ENCODE results near the gene CCL19.
"Not testable (repeated sequence)": the region's sequence is repeated elsewhere in the genome, so short reads cannot be mapped to it uniquely, and the experiment has no call there.

The CCL19 gene

DNA sequence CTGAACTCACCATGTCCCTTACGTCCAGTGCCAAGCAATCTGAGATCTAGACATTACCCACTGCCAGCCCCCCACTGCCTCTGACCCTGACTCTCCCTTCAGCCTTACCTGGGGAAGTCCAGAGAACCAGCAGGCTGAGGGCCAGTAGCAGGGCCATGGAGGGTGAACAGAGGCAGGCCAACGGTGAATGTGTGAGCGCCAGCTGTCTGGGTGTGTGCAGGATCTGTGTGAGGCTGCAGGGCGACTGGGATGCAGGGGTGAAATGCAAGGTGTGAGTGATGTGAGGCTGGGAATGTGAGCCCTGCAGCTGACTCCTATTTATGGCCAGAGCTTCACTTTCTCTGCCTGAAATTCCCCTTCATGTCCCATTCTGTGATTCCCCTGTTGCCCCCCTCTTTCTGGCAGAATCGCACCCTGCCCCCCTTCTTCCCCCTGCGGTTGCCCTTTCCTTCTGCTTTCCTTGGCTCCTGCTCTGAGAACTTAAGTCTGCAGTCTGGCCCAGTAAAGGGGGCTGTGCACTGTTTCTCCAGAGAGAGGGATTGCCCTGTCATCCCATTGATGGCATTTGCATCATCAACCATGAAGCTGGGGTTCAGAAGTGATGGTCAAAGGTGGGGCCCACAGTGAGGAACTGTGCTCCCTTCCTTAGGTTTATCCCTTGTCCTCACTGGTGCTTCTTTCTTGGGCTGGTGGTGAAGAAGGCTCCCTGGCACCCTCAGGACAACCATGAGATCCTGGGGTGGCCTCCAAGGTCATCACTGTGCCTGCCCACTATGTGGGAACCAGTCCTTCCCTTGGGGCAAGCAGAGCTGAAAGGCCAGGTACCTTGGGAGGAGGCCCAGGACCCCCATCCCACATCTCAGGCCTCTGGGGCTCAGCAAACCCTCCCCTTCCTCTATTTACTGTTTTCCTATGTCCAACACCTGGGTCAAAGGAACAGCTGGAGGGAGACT lies at the start of gene CCL19:
TSS of gene CCL19 (minus strand) at position 294 of the 953 bp plus-strand sequence. CDS start at position 157, 137 bp downstream.
- no peak for DNase-seq

DNA sequence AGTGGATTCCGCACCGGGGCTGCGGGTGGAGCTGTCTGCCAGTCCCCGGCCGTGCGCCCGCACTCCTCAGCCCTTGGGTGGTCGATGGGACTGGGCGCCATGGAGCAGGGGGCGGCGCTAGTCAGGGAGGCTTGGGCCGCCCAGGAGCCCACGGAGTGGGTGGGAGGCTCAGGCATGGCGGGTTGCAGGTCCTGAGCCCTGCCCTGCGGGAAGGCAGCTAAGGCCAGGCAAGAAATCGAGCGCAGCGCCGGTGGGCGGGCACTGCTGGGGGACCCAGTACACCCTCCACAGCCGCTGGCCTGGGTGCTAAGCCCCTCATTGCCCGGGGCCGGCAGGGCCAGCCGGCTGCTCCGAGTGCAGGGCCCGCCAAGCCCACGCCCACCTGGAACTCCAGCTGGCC lies 49.1 kb upstream of the CCL19 start:
- DNase-seq = not testable (repeated sequence)

DNA sequence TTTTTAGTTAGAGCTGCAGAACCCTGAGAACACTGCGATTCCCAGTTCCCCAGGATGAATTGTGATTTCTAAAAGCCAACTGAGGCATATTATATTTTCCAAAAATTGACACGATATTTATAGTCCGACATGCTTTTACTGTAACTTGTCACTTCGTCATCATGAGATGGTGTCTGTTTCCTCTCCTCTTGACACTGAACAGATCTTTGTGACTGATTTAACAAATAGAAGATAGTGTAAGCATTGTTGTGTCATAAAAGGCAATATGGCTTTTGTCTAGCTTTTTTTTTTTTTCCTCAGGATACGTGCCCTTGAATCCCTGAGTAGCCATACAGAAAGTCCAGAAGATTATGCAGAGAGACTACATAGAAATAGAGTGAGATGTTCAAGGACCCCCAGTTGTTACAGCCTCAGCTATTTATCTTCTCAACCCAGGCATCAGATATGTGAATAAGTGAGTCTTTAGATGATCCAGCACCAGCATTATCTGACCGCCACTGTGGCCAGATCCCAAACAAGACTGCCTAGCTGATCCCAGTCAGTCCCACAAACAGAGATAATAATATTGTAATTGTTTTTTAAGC lies 46.7 kb upstream of the CCL19 start:
- no peak for DNase-seq

DNA sequence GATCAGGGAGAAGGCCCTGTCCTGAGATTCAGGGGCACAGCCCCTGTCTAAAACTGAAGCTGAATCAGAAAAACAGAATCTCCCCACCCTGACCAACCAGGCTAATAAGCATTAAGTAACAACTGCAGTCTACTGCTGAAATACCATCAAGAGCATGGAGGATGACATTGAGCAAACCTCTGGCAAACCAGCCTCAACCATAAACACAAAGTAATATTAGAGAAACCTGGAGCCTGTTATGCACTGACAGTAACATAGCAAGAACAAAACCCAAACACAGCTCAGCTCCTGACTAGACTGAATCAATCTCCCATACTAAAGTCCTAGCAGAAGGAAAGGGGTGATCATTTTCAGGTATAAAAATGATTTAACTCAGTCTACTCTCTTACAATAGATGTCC lies 43.6 kb upstream of the CCL19 start:
- DNase-seq = no peak

DNA sequence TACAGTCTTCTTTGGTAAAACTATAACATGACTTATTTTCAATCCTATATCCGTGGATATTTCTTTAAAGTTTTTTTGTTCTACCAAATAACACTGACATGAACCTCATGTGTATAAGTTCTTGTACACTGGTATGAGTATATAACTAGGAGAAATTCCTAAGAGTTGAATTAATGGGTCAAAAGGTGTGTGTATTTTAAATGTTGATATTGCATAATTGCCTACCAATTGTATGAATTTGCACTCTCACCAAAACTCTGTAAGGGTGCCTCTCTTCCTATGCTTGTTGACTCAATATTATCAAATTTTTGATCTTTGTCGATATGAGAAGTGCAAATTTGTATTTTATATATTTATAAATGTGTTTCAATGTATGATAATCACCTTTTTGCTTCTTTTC lies 41.8 kb upstream of the CCL19 start:
- no peak for DNase-seq

DNA sequence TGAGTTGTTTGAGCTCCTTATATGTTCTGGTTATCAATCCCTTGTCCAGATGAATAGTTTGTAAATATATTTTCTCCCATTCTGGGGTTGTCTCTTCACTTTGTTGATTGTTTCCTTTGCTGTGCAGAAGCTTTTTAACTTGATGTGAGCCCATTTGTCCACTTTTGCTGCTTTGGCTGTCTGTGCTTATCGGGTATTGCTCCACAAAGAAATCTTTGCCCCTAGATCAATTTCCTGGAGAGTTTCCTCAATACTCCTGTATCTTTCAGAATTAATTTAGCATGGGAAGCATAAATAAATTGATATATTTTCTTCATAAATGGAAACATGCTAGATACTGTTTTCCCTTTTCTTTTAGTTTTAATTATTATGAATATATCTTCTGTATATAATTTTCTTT lies 41.4 kb upstream of the CCL19 start:
- DNase-seq = no peak

DNA sequence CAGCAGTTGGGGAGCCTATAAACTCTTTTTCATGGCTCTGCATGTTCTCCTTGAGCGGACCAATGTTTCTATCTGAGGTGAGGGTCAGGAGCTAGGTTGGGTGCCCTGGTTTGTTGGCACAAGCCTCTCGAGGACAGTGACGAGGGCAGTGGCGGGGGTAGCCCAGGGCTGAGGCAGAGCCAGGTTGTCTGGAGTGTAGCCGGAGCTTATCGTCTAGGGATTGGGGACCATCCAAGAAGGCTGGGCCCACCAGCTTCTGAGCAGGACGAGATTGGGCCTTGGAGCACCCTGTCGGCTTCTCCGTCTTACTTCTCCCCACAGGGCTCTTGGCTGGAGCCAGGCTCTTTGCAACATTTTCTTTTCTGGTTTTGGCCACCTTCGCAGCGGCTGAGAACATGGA lies 32.1 kb upstream of the CCL19 start:
- no peak for DNase-seq

DNA sequence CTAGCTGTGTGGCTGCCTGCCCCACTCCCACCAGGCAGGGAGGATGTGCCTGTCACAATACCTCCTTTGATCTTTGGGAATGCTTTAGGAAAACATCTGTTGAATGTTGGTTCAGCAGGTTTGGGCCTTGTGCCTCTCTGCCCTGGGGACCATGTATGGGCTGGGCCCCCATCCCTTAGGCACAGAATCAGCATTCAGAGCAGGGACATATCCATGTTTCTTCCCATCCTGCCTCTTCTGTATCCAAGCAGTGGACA lies 28.6 kb upstream of the CCL19 start:
- DNase-seq = not testable (repeated sequence)

DNA sequence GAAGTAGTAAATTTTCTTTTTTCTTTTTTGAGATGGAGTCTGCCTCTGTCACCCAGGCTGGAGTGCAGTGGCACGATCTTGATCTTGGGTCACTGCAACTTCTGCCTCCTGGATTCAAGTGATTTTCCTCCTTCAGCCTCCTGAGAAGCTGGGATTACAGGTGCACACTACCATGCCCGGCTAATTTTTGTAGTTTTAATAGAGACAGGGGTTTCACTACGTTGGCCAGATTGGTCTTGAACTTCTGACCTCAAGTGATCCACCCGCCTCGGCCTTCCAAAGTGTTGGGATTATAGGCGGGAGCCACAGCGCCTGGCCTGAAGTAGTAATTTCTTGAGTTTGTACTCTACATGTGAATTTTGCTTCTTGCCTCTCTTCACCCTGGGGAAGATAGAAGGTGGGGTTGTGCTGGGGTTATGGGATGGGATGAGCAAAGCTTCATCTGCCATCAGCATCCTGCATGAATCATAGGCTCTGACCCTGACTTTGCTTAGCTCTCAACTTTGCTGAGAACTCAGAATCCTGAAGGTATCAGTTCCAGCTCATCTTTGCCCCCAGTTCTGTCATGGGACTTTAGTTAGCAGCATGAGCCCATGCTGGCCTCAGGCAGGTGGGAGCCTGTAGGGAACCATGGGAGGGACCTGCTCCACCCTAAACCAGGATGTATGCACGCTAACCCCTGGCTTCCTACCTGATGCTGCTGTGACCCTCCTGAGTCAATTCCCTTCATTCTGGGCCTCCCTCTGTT lies 28.1 kb upstream of the CCL19 start:
- DNase-seq = no peak

DNA sequence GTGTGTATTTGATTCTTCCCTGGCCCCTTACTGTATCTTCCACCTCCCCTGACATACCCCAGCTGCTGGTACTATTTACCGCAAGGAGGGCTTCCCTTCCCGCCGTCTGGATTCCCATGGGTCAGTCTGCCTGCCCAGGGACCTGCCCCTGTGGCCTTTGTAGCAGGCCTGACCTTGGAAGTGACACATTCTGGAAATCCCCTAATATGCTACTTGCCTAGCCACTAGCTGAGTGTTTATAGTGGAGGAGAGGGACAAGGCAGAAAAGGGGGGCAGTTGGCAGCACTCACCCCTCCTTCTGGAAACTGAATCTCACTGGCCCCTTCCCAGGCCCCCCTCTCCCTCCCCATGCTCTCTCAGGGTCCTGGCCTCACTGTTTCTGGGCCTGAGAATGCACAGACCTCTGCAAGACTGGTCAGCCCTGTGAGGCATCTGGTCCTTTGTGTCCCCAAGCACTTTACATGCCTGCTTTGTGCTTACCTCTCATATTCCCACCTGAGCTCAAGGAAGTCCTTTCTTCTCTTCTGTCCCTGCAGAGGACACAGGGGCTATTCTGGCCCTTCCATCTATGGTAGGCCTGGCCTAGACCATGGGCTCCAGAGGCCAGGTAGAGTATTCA lies 27.0 kb upstream of the CCL19 start:
- no peak for DNase-seq

DNA sequence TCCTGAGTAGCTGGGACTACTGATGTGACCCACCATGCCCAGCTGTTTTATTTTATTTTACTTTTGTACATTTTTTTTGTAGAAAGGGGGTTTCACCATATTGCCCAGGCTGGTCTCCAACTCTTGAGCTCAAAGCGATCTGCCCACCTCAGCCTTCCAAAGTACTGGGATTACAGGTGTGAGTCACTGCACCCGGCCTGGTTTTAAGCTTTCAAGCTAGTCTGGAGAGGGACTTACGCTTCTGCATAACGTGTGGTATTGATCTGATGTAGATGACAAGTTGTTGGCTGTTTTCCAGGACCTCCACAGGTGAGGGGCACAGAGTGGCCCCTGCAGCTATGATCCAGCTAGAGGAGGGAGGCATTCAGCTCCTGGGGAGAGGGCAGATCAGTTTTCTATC lies 25.6 kb upstream of the CCL19 start:
- DNase-seq = no peak

DNA sequence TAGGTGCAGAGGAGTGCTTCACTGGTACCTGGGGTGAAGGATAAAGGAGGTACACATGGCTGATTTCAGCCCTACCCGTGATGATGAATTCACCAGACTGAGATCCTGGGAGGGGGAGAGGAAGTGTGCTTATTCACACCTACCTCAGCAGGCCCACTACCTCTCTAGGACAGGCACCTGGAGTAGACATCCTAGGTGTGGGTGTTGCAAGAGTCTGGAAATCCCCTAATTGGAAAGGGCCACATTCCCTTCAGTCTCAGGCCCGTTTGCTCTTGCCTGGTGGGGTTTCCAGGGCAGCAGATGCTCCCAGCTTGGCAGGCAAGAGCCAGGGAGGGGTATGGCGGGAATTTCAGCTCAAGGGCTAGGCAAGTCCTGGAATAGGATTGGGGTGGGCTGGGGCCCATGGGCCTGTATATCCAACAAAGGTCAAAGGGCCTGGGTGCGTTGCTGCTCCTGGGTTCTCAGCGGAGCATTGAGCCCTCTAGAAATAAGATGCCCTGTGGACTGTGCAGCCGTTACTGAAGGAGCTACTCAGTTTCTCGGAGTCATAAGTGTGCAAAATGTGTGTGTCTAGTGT lies 24.7 kb upstream of the CCL19 start:
- no peak for DNase-seq

DNA sequence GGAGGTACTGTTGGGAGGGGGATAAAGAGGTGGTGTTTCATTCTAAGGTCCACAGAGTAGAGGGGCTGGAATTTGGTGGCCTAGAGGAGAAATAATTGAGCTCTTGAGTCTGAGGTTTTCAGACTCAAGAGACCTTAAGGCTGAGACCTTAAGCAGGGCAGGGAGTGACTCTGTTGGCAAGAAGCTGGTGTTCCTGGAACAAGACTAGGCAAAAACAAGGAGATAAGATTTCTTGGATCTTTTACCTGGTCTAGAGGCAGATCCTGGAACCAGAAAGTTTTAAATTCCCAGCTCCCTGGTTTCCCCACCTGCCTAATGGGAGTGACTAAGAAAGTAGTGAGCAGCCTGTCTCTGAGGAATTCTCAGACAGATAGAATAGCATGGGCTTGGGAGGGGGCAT lies 22.9 kb upstream of the CCL19 start:
- no peak for DNase-seq

DNA sequence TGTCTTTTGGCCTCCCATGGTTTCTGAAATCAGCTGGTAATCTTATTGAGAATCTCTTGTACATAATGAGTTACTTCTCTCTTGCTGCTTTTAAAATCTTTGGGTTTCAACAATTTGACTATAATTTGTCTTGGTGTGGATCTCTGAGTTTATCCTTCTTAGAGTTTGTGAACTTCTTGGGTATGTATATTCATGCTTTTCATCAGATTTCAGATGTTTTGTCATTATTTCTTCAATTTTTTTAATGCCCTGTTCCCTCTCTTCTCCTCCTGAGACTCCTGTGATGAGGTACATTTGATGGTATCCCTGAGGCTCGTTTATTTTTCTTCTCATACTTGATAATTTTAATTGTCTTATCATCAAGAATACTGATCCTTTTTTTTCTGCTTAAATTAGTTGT lies 21.1 kb upstream of the CCL19 start:
- DNase-seq = no peak

DNA sequence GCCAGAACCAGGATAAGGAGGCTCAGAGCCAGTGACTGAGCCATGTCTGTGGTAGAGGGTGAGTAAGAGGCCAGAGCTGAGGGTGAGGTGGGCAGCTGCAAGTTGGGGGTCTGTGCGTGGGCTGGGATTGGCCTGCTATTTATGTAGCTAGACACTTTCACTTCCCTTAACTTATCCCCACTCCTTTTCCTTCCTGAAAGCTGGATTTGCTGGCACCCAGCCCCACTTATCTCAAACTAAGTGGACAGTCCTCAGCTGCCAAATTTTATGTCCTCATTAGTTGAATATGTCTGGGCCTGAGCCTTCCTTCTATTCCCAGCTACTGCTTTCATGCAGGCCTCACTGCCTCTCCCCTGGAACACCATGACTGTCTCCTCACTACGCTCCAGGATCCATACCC lies 18.9 kb upstream of the CCL19 start, which contains the start of gene CCL21:
TSS of gene CCL21 (minus strand) at position 114 of the 400 bp plus-strand sequence. CDS start at position 44, 70 bp downstream.
- no peak for DNase-seq

DNA sequence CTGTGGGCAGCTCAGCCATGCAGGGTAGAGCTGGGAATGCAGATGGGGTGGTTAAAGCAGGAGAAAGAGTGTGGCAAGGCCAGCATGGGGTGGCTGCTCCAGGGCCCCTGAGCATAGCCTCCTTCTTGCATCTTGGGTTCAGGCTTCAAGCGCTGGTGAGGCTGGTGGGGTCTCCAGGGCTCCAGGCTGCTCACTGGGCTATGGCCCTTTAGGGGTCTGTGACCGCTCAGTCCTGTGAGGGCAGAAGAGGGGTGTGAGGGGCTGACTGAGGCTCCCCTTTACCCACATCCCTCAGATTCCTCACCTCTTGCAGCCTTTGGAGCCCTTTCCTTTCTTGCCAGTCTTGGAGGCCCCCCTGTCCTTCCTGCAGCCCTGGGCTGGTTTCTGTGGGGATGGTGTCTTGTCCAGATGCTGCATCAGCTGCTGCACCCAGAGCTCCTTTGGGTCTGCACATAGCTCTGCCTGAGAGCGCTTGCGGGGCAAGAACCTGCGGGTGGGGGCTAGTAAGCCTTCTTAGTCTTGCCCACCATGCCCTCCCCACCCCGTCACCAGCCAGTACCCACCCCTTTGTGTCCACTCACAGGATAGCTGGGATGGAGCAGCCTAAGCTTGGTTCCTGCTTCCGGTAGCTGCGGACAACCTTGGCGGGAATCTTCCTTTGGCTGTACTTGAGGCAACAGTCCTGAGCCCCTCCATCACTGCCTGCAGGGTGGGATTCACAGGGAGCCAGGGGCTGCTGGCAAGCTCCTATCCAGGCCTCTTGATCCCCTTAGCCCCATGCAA lies 18.3 kb upstream of the CCL19 start:
- no peak for DNase-seq

DNA sequence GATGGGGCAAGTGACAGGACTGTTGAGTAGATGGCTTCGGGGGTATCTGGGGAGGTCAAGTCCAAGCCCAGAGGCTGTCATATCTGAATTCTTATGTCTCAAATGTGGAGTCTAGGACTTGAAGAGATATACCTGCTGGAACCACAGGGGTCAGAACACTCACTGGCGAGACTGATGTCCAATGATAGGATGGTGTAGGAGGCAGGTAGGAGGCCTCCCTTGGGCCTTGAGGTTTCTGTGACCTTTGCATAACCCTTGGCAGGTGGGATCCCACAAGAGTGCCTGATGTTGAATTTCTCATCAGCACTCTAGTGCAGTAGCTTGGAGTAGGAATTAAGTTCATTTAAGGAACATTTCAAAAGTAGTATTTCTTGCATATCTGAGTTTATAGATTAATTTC lies 16.1 kb upstream of the CCL19 start:
- DNase-seq = no peak

DNA sequence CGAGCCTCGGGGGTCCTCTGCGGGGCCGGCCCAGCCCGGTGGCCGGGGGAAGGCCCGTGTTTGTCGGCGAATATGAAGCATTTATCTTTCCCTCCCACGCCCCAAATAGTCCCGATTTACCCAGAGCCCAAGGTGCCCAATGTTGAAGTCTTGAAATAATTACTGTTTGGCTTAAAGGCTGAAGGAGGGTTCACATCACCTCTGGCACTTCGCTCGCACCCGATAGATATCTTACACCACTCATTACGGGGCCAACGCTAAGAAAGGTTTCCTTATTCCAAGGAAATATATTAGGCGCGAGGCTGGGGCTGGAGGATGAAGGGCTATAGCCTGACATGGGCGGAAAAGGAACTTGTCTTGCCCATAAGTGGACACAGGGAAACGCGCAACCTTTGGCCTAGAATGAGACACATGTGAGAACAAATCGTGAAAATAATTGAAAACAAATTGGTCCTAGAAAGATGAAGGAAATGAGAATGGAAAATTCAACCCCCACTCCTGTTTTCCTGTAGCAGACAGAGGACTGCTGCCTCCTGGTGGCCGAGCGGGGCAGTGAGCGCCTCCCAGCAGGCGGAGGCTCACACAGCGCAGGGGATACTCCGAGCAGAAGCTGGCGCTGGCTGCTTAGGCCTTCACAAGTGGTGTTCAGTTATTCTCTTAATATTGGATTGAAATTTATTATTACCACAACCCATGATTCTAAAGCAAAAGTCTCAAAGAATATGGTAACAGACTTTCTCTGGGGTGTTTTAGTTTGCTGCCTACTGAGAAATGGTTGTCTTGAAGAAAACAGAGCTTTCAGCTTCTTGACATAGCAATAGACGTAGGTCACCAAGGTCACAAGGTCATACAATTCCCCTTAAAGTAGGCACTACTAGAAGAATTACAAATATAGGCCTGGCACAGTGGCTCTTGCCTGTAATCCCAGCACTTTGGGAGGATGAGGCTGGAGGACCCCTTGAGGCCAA lies 11.0 kb upstream of the CCL19 start:
- peak; percentile 60 to 77 (median 71) for DNase-seq

DNA sequence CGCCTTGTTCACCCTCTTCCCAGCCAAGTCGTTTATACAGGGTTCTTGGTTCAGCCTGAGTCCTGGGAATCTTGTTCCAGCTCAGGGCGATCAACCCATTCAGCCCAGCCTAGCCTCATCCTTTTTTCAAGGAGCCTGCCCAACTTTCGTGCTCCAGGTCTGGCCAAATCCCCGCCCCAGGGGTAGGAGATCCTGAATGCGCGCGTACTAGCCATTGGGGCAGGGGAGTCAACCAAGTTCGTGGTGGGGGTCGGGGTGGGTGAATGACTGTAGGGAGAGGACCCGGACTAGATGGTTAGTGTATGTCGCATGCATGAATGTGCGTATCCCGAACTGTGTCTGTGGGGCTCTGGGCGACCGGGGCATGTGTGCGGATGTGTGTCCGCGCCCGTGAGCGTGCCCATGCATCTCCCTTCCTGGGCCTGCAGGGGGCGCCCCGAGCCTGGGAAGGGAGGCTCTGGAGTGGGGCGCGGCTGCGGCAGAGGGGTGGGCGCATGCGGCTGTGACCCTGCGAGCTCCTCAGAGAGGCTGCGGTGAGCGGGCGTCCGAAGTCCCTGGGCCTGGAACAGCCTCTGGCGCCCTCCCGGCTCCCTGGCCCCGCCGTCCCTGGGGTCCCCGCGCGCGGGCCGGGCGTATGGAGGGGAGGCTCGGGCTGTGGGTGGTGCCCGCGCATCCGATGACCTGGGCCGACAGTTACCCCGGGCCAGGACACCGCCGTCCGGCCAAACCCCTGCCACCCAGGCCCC lies 10.1 kb upstream of the CCL19 start:
- peak; percentile 47 to 80 (median 68) for DNase-seq

DNA sequence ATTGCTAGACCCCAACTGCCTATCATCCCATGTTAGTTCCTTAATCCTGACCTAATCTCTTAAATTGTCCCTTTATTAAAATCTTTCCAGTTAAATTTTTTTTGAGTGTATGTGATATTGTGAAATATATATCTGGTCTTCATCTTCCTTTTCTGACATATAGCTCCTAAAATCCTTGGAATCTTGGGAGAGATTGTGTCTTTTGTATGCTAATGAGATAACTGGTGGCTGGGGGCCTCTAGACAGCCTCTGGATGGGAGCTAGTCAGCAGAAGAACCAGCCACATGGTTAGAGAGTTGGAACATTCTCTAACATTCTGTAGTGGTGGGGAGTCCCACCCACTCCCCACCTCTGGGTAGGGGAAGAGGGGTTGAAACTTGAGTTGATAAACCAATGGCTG lies 3.7 kb upstream of the CCL19 start:
- no peak for DNase-seq
